HepG2 (cell line): ENCODE results near the gene VSTM5. TPM values are rescaled to one million over a fixed set of nuclear protein-coding genes. Genes with fewer than 3 reads are reported as not detected.

ENCODE experiments used
- KIAA2018 ChIP-seq: sonication (generic); formaldehyde crosslinking; IDR thresholded peaks from 2 replicates; pipeline ENCODE4 v1.5.0; 2020; ENCODE audit warnings: mild to moderate bottlenecking, missing genetic modification reagents, borderline replicate concordance
- KLF12 ChIP-seq: sonication (generic); formaldehyde crosslinking; IDR thresholded peaks from 2 replicates; pipeline ENCODE4 v1.4.0; 2020; ENCODE audit warnings: missing genetic modification reagents, borderline replicate concordance
- KLF6 ChIP-seq: IDR thresholded peaks from 2 replicates; pipeline ENCODE4 v1.8.0; 2016; ENCODE audit warnings: missing biosample characterization, missing genetic modification reagents
- MYPOP ChIP-seq: sonication (generic); formaldehyde crosslinking; IDR thresholded peaks from 2 replicates; pipeline ENCODE4 v1.8.1; 2023; ENCODE audit warnings: mild to moderate bottlenecking, moderate library complexity, missing genetic modification reagents
- PCBP2 ChIP-seq: fragments of 200-400 bp; formaldehyde crosslinking; optimal IDR thresholded peaks from 2 replicates; pipeline ENCODE3; 2018; ENCODE audit warnings: low read length, low read depth; ENCODE audit not compliant: poor library complexity, severe bottlenecking
- RBM22 ChIP-seq: fragments of 200-400 bp; formaldehyde crosslinking; optimal IDR thresholded peaks from 2 replicates; pipeline ENCODE3; 2017; ENCODE audit warnings: mild to moderate bottlenecking, low read length, moderate library complexity
- TRIM24 ChIP-seq: sonication (generic); formaldehyde crosslinking; IDR thresholded peaks from 2 replicates; pipeline ENCODE4 v1.8.0; 2022; ENCODE audit warnings: mild to moderate bottlenecking, missing genetic modification reagents
- ZHX2 ChIP-seq, 2 experiments: sonication (generic) in 1 of 2; formaldehyde crosslinking in 1 of 2; IDR thresholded peaks; 2 replicates each; pipeline versions ENCODE4 v1.6.1 to v1.9.0; 2014 to 2022; ENCODE audit warnings: antibody characterized with exemption in 1 of 2, borderline replicate concordance in 1 of 2, inconsistent platforms in 1 of 2, low read depth in 1 of 2, missing genetic modification reagents in 1 of 2
- ZNF20 ChIP-seq: sonication (generic); formaldehyde crosslinking; IDR thresholded peaks from 2 replicates; pipeline ENCODE4 v1.4.0; 2020; ENCODE audit warnings: mild to moderate bottlenecking, moderate library complexity, missing genetic modification reagents
- ZNF776 ChIP-seq: sonication (generic); formaldehyde crosslinking; IDR thresholded peaks from 2 replicates; pipeline ENCODE4 v1.4.0; 2020; ENCODE audit warnings: mild to moderate bottlenecking, missing genetic modification reagents
- ZSCAN21 ChIP-seq: sonication (generic); formaldehyde crosslinking; IDR thresholded peaks from 2 replicates; pipeline ENCODE4 v1.8.0; 2022; ENCODE audit warnings: mild to moderate bottlenecking, missing genetic modification reagents, moderate library complexity, borderline replicate concordance
- ZSCAN5A ChIP-seq: sonication (generic); formaldehyde crosslinking; IDR thresholded peaks from 2 replicates; pipeline ENCODE4 v1.8.0; 2022; ENCODE audit warnings: mild to moderate bottlenecking, missing genetic modification reagents, borderline replicate concordance
- polyA plus RNA-seq, 8 experiments: library from polyadenylated mRNA; depleted of rRNA in 3 of 8; stranded (reverse) in 7 of 8; unstranded in 1 of 8; fragments of >200 nt; fragmentation: Illumina TruSeq in 4 of 8; extraction: Trizol in 4 of 8; gene quantifications; 2 replicates each; pipeline versions ENCODE4 v1.2.1 to v1.2.3, GENCODE V29; 2011 to 2016; ENCODE audit warnings: low read depth in 4 of 8, missing spikeins in 1 of 8, mixed read lengths in 1 of 8; ENCODE audit not compliant: insufficient read depth in 1 of 8
- total RNA-seq, 5 experiments: library from RNA; depleted of rRNA; stranded (reverse); fragments of >200 nt; fragmentation: Illumina TruSeq; extraction: Trizol; gene quantifications; 2 replicates each; pipeline ENCODE4 v1.2.3, GENCODE V29; 2016; ENCODE audit warnings: low read depth in 1 of 5

The VSTM5 gene
- total and polyA plus RNA-seq, 2 of the 13 experiments (the other 11 are each of a cell fraction or from before 2014, with no cell fraction given): not detected

- TF ChIP-seq ZHX2 (IDR thresholded peaks at IDR 0.05; ENCODE audit: low read depth) (no peak), ZHX2 (CRISPR knock-in tag; IDR thresholded peaks at IDR 0.05; ENCODE audit: borderline replicate concordance) (no peak), ZSCAN21 (CRISPR knock-in tag) (peak; percentile 56; the same call in 1 of the 2 replicates), MYPOP (CRISPR knock-in tag) (no peak), KLF6 (CRISPR knock-in tag) (peak; percentile 87), KIAA2018 (no peak), ZSCAN5A (CRISPR knock-in tag) (no peak), TRIM24 (CRISPR knock-in tag) (no peak), ZNF776 (CRISPR knock-in tag) (no peak), RBM22 (no peak), ZNF20 (CRISPR knock-in tag) (no peak), PCBP2 (no peak), KLF12 (CRISPR knock-in tag) (peak; percentile 75)
These were observed 77.4 kb downstream of the VSTM5 start (continued) for GRCh38 chr11:93773045-93773477.
